GM12864 (cell line): ENCODE results near the gene FBXO4.

Experiments
- DNase-seq: peaks from one replicate; pipeline ENCODE4 v3.0.0-alpha.2; 2011; ENCODE audit warnings: low read depth
- H3K4me3 ChIP-seq: 2 replicates; pipeline ENCODE4 v1.5.1; 2011; ENCODE audit warnings: mild to moderate bottlenecking, low read depth, low read length, control low read depth
- TF ChIP-seq, protein P1 (sequence below): IDR thresholded peaks from 2 replicates; pipeline ENCODE4 v1.5.1; 2011; ENCODE audit warnings: low read depth, mild to moderate bottlenecking, moderate library complexity, low read length, control low read depth, inconsistent platforms; ENCODE audit errors: missing control alignments

FBXO4 gene

GRCh38 chr5:41961736-41962135, 36.7 kb downstream of the FBXO4 start:
- H3K4me3 ChIP-seq, result no peak overlapping the region
- DNase-seq, result no peak
- TF ChIP-seq, protein P1, sequence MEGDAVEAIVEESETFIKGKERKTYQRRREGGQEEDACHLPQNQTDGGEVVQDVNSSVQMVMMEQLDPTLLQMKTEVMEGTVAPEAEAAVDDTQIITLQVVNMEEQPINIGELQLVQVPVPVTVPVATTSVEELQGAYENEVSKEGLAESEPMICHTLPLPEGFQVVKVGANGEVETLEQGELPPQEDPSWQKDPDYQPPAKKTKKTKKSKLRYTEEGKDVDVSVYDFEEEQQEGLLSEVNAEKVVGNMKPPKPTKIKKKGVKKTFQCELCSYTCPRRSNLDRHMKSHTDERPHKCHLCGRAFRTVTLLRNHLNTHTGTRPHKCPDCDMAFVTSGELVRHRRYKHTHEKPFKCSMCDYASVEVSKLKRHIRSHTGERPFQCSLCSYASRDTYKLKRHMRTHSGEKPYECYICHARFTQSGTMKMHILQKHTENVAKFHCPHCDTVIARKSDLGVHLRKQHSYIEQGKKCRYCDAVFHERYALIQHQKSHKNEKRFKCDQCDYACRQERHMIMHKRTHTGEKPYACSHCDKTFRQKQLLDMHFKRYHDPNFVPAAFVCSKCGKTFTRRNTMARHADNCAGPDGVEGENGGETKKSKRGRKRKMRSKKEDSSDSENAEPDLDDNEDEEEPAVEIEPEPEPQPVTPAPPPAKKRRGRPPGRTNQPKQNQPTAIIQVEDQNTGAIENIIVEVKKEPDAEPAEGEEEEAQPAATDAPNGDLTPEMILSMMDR, result no peak

GRCh38 chr5:41962491-41962890, 37.4 kb downstream of the FBXO4 start:
- H3K4me3 ChIP-seq, result no peak overlapping the region
- TF ChIP-seq, protein P1, result no peak
- DNase-seq, result no peak

GRCh38 chr5:41966401-41967105, 41.5 kb downstream of the FBXO4 start:
- H3K4me3 ChIP-seq, result no peak overlapping the region
- no peak for DNase-seq
- TF ChIP-seq, protein P1, result no peak

GRCh38 chr5:41967401-41967800, 42.3 kb downstream of the FBXO4 start:
- no peak for DNase-seq
- TF ChIP-seq, protein P1, result no peak

GRCh38 chr5:41968153-41968723, 43.2 kb downstream of the FBXO4 start:
- TF ChIP-seq, protein P1, result no peak

More at GRCh38 chr5:41967401-41967800, 42.3 kb downstream of the FBXO4 start:
- no peak overlapping the region for H3K4me3 ChIP-seq

GRCh38 chr5:41973087-41973486, 48.0 kb downstream of the FBXO4 start:
- no peak overlapping the region for H3K4me3 ChIP-seq
- DNase-seq, result no peak
- TF ChIP-seq, protein P1, result no peak

More at GRCh38 chr5:41968153-41968723, 43.2 kb downstream of the FBXO4 start:
- no peak overlapping the region for H3K4me3 ChIP-seq
- no peak for DNase-seq
